ENCODE measurements around the gene TNIK.
"Not testable (repeated sequence)": the region's sequence is repeated elsewhere in the genome, so short reads cannot be mapped to it uniquely, and the experiment has no call there.

TNIK gene

DNA sequence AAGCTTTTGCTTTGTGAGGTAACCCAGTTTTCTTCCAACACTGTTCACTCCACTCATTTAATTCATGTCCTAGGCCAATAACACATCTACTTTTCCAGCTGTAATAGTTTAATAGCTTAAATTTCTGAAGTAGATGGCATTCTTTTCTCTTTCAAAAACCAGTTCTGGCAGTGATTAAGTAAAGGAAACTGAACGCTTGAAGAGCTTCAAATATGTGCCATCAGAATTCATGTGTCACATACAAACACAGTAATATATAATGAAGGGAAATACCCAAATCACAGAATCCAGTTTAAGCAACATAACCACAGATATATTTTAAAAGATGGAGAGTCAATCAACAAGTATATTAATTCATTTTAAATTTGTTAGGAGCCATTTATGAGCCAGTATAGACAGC, 91.0 kb downstream of the TNIK start:
- Histone ChIP-seq H4K20me1 (ENCODE audit: insufficient read depth) (no peaks in the 10 kb centered on the region), H3K36me3 (ENCODE audit: insufficient read depth) (no peaks in the 10 kb centered on the region), H2AFZ (ENCODE audit: low read depth) (no peak overlapping the region), H3K4me1 (ENCODE audit: low read depth, poor library complexity, severe bottlenecking) (no peaks in the 10 kb centered on the region), H3K4me3 (IDR thresholded peaks at IDR 0.05; ENCODE audit: insufficient read depth, low read depth, low read length) (no peak overlapping the region), H3K79me2 (ENCODE audit: insufficient read depth, low read depth) (no peaks in the 10 kb centered on the region), H3K9ac (no peak overlapping the region), H3K4me2 (no peak overlapping the region), H3K27me3 (ENCODE audit: insufficient read depth, low read depth) (no peaks in the 10 kb centered on the region), H3K27ac (no peak overlapping the region)
- TF ChIP-seq, protein P1, sequence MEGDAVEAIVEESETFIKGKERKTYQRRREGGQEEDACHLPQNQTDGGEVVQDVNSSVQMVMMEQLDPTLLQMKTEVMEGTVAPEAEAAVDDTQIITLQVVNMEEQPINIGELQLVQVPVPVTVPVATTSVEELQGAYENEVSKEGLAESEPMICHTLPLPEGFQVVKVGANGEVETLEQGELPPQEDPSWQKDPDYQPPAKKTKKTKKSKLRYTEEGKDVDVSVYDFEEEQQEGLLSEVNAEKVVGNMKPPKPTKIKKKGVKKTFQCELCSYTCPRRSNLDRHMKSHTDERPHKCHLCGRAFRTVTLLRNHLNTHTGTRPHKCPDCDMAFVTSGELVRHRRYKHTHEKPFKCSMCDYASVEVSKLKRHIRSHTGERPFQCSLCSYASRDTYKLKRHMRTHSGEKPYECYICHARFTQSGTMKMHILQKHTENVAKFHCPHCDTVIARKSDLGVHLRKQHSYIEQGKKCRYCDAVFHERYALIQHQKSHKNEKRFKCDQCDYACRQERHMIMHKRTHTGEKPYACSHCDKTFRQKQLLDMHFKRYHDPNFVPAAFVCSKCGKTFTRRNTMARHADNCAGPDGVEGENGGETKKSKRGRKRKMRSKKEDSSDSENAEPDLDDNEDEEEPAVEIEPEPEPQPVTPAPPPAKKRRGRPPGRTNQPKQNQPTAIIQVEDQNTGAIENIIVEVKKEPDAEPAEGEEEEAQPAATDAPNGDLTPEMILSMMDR (conservative IDR thresholded peaks at IDR 0.05; ENCODE audit: low read depth, low read length), result no peak

DNA sequence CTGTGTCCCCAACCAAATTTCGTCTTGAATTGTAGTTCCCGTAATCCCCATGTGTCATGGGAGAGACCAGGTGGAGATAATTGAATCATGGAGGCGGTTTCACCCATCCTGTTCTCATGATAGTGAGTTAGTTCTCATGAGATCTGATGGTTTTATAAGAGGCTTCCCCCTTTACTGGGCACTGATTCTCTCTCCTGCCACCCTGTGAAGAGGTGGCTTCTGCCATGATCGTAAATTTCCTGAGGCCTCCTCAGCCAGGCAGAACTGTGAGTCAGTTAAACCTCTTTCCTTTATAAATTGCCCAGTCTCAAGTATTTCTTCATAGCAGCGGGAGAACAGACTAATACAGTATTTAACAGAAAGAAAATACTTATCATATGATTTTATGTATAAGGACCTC, 93.5 kb downstream of the TNIK start:
- not testable (repeated sequence) for H3K4me2 ChIP-seq; H3K27ac ChIP-seq; H3K27me3 ChIP-seq (ENCODE audit: insufficient read depth, low read depth); H2AFZ ChIP-seq (ENCODE audit: low read depth); H3K9ac ChIP-seq; H3K4me1 ChIP-seq (ENCODE audit: low read depth, poor library complexity, severe bottlenecking); H4K20me1 ChIP-seq (ENCODE audit: insufficient read depth); H3K4me3 ChIP-seq (IDR thresholded peaks at IDR 0.05; ENCODE audit: insufficient read depth, low read depth, low read length); H3K79me2 ChIP-seq (ENCODE audit: insufficient read depth, low read depth); H3K36me3 ChIP-seq (ENCODE audit: insufficient read depth)

DNA sequence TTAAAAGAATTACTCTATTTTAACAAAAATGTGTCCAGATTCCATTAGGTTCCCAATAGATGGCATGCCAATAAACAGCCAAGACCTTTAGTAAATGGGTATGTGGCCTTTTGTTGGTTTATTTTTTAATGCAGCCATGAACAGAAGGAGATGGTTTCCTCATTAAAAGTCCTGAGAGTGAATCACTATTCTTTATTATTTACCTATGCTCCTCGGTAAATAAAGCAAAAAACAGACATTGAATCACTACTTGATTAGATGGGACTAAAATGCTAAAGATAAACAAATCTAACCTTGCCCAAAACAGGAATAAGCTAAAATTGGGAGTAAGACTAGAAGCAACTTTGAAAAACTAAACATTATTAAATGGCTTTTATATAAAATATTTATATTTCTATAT, 94.2 kb downstream of the TNIK start:
- no peak overlapping the region for H3K4me2 ChIP-seq
- no peak overlapping the region for H3K27ac ChIP-seq
- H3K9ac ChIP-seq, result no peak overlapping the region
- H3K36me3 ChIP-seq (ENCODE audit: insufficient read depth), result no peaks in the 10 kb centered on the region
- H3K79me2 ChIP-seq (ENCODE audit: insufficient read depth, low read depth), result no peaks in the 10 kb centered on the region
- no peaks in the 10 kb centered on the region for H4K20me1 ChIP-seq (ENCODE audit: insufficient read depth)
- no peaks in the 10 kb centered on the region for H3K4me1 ChIP-seq (ENCODE audit: low read depth, poor library complexity, severe bottlenecking)
- no peaks in the 10 kb centered on the region for H3K27me3 ChIP-seq (ENCODE audit: insufficient read depth, low read depth)
- TF ChIP-seq, protein P1 (conservative IDR thresholded peaks at IDR 0.05; ENCODE audit: low read depth, low read length), result no peak
- H2AFZ ChIP-seq (ENCODE audit: low read depth), result no peak overlapping the region
- no peak overlapping the region for H3K4me3 ChIP-seq (IDR thresholded peaks at IDR 0.05; ENCODE audit: insufficient read depth, low read depth, low read length)

DNA sequence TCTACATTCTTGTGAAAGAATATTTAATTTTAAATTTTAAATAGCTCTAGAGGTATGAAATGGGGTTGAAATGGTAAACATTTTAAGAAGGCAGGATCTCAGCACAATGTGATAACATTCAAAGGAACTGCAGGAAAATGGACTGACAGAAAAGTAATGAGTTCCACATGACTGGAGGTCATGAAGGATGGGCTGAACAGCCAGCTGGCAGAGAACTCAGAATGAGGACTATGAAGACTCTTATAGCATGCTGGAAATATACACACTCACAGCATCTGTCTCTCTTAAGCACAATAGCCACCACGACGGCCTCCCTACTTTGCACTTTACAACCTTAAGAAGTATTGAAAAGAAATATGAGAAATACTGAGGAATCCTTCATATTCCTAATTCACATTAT, 94.7 kb downstream of the TNIK start:
- no peaks in the 10 kb centered on the region for H3K27me3 ChIP-seq (ENCODE audit: insufficient read depth, low read depth)
- no peaks in the 10 kb centered on the region for H3K4me1 ChIP-seq (ENCODE audit: low read depth, poor library complexity, severe bottlenecking)
- H3K4me3 ChIP-seq (IDR thresholded peaks at IDR 0.05; ENCODE audit: insufficient read depth, low read depth, low read length), result no peak overlapping the region
- TF ChIP-seq, protein P1 (conservative IDR thresholded peaks at IDR 0.05; ENCODE audit: low read depth, low read length), result no peak
- no peaks in the 10 kb centered on the region for H4K20me1 ChIP-seq (ENCODE audit: insufficient read depth)
- no peak overlapping the region for H3K4me2 ChIP-seq
- no peak overlapping the region for H3K9ac ChIP-seq
- no peak overlapping the region for H3K27ac ChIP-seq
- H2AFZ ChIP-seq (ENCODE audit: low read depth), result no peak overlapping the region
- H3K79me2 ChIP-seq (ENCODE audit: insufficient read depth, low read depth), result no peaks in the 10 kb centered on the region
- no peaks in the 10 kb centered on the region for H3K36me3 ChIP-seq (ENCODE audit: insufficient read depth)

DNA sequence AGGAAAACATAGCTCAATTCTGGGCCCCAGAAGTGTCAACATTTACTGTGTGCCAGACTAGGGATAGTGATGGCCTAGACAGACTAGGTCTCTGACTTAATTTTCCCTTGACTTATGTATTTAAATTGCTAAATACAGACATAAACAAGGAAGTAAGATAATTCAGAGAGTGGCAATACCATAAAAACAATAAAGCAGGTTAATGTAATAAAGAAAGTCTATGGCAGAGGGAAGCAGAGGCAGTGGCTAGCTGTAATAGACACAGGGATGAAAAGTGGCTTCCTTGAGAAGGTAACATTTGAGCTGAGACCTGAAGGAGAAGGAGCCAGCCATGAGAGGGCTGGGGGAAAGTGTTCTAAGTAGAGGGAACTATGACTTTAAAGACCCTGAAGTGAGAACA, 95.7 kb downstream of the TNIK start:
- no peaks in the 10 kb centered on the region for H3K27me3 ChIP-seq (ENCODE audit: insufficient read depth, low read depth)
- no peak overlapping the region for H3K4me2 ChIP-seq
- H3K4me3 ChIP-seq (IDR thresholded peaks at IDR 0.05; ENCODE audit: insufficient read depth, low read depth, low read length), result no peak overlapping the region
- no peaks in the 10 kb centered on the region for H4K20me1 ChIP-seq (ENCODE audit: insufficient read depth)
- no peak overlapping the region for H3K27ac ChIP-seq
- TF ChIP-seq, protein P1 (conservative IDR thresholded peaks at IDR 0.05; ENCODE audit: low read depth, low read length), result no peak
- H3K79me2 ChIP-seq (ENCODE audit: insufficient read depth, low read depth), result no peaks in the 10 kb centered on the region
- H3K4me1 ChIP-seq (ENCODE audit: low read depth, poor library complexity, severe bottlenecking), result no peaks in the 10 kb centered on the region
- H2AFZ ChIP-seq (ENCODE audit: low read depth), result no peak overlapping the region
- no peak overlapping the region for H3K9ac ChIP-seq
- H3K36me3 ChIP-seq (ENCODE audit: insufficient read depth), result no peaks in the 10 kb centered on the region
